Measurements from ENCODE around the gene DIPK1A.
A peak's percentile ranks its signal among the peaks of the same experiment; 100 is the strongest.

DIPK1A gene

DNA sequence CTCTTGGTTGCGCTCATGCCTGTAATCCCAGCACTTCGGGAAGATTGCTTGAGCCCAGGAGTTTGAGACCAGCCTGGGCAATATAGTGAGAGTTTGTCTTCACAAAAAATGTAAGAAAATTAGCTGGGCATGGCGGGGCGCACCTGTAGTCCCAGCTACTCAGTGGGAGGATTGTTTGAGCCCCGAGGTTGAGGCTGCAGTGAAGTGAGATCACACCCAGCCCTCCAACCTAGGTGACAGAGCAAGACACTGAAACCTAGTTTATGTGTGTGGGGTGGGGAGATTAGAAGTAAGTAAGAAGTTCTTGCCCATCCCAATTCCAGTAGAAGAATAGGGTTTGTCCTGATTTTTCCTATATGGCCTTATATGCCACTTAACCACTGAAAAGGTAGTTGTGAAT lies 127.4 kb downstream of the DIPK1A start:
- DNase-seq = peak; percentile 36

DNA sequence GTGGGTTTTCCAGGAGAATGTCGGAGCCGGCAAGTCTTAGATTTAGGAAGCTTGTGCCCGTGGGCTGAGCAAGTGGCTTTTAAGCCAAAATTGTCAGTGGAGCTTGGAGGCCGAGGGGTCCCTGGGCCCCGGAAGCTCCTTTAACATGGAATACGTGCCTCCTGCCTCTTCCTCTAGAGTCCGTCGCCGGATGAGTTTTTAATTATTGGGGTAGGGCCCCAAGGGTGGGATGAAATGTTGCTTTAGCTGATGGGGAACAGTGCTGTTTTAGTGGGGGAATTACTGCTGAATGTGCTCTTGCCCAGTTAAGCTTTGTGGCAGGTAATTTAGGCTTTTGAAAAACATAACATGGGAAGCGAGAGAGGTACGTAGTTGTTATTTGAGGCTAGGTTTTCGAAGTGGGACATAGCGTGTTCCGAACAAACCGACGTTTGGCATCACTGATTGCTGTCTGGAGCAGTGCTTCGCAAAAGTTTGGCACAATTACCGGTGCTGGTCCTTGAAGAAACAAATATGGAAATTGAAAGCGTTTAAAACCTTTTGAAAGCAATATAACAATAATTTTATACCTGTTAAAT lies 128.6 kb downstream of the DIPK1A start:
- DNase-seq = peak; percentile 15

DNA sequence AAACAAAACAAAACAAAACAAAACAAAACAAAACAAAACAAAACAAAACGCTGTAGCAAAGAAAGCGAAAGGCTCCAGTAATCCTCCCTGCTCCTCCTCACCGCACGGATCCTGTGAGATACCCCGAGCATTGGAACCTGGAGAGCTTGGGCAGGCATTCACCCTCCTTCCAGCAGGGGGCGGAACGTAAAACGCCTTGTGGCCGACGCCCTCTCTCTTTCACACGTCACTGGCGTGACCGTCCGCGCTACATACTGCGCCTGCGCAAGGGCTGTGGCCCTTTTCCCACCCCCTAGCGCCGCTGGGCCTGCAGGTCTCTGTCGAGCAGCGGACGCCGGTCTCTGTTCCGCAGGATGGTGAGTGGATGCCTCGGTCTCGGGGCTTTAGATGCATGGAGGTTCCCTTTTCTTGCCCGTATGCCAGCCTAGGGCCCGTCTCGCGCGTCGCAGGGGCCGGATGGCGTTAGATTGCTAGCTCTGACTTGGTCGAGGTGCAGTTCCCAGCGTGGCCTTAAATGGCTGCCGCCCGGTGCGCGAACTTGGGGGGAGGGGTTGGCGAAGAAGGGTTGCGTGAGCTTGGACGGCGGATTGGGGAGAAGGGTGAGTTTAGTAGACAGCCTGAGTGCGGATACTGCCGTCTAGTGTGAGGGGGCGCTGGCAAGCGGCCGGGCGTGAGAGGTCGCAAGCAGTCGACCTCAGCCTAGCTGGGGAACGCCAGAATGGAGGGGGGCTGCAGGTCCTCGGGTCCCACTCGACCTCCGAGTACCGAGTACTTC lies 129.3 kb downstream of the DIPK1A start, which contains the start of gene RPL5:
TSS of gene RPL5 (plus strand) at position 279 of the 775 bp plus-strand sequence. CDS start at position 354, 75 bp downstream.
- peak; percentile 98 for DNase-seq

DNA sequence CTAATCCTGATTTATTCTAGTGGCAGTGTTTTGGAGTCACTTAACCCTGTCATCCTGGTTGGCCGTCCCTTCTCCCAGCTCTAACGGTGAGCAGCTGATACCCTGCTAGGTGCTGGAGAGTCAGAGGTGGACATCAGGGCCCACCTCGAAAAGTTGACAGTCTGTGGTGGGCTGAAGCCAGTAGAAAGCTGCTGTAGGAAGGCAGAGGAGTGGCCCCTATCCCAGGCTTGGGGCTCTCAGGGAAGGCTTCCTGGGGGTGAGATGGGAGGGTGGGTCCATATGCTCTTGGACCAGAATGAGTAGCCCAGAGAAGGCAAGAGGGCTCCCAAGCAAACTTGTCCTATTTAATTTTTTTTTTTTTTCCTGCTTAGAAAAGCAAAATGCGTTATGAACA lies 129.9 kb downstream of the DIPK1A start:
- DNase-seq = no peak

DNA sequence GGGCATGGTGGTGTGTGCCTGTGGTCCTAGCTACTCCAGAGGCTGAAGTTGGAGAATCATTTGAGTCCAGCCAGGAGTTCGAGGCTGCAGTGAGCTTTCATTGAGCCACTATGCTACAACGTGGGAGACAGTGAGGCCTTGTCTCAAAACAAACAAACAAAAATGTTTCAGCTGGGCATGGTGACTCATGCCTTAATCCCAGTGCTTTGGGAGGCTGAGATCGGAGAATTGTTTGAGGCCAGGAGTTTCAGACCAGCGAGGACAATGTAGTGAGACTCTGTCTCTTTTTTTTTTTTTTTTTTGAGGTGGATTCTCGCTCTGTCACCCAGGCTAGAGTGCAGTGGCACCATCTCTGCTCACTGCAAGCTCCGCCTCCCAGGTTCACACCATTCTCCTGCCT lies 134.5 kb downstream of the DIPK1A start:
- no peak for DNase-seq

DNA sequence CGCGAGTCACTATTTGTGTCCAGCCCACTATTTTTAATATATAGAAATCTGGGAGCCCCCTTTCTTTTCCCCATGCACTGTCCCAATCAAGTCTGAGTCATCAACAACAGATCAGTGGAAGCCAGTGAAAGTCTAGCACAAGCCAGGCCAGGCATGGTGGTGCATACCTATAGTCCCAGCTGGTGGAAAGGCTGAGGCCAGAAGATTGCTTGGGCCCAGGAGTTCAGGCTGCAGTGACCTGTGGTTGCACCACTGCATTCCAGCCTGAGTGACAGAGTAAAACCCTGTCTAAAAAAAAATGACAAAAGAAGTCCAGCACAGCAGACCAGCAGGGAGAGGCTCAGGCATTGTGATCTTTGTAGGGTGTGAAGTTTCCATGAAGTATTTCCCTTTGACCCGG lies 138.4 kb downstream of the DIPK1A start:
- DNase-seq = no peak

DNA sequence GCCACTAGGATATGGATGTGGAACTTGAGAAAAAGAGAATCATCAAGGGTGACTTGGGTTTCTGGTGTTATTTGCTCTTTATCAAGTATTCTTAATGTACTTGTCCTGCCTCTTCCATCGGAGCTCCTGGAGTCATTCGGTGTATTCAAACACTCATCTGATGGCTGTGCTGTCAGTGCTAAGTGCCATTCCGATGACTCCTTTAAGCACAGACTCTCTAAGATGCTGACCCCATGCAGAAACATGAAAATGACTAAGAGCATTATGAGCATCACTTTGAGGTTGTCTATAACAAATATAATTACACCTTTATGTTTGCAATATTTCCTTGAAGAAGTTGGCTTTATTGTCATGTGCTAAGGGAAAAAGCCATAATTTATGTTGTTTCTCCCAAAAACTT lies 140.7 kb downstream of the DIPK1A start:
- no peak for DNase-seq

DNA sequence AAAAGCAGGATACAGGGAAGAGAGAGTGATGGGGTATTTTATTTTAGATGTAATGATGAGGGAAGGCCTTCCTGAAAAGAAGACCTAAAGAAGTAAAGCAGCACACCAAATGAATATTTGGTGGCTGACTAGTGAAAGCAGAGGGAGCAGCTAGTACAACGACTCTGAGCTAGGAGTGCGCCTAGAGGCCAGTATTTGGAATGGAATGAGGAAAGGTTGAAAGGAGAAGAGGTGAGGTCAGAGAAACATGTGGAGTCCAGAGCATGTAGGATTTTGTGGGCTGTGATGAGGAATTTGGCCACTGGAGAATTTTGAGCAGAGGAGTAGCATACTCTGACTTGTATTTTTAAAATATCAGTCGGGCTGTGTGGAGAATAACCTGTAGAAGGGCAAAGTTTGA lies 141.2 kb downstream of the DIPK1A start:
- DNase-seq = no peak

DNA sequence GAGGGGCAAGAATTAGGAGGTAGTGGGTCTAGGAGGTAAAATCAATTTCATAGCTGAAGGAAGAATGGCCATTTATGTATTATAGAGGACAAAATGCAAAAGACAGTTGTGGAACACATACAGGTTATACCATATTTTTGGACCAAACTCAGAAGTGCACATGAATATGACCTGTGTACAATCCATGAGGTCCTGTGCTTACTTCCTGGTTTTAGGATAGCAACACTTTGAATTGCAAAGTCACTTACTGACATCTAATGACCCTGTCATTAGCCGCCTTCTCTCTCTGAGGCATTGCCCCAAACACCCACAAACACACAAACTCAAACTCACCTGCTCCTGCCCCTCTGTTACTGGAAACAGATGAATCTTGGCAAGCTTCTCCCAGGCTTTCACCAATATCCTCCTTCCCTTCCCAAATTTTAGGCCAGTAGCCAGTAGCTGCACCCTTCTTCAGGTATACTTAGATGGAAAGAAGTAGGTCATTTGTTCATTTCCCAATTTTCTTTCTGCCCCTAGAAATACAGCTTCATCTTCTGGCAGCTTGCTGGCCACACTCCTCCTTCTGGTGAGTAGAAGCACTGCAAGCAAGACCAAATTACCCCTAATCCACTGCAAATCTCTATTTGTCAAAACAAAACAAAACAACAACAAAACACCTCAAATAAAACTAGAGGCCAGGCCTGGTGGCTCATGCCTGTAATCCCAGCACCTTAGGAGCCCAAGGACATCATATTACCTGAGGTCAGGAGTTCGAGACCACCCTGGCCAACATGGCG lies 143.1 kb downstream of the DIPK1A start:
- no peak for DNase-seq

DNA sequence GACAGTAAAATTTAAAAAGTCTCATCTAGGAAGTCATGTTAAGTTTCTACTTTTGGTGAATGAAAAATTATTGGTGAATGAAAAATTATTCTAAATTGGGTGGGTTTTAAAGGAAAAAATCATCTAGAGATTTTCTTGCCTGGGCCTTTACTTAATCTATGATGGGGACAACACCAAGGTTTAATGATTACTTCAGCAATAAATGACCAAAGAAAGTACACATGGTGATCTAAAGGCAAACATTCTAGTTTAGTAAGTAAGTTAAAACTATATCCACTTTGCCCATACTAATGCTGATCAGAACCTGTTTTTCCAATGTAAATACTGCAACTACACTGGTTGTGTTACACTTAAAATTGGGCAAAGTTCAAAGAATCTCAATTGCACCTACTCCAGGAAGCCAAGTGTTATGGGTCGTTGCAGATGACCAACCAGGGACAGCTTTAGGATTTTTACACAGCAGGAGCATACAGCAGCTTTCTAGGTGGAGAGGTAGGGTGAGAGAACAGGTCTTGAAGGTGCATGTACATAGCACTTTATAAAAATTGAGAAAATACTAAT lies 144.0 kb downstream of the DIPK1A start:
- DNase-seq = no peak

DNA sequence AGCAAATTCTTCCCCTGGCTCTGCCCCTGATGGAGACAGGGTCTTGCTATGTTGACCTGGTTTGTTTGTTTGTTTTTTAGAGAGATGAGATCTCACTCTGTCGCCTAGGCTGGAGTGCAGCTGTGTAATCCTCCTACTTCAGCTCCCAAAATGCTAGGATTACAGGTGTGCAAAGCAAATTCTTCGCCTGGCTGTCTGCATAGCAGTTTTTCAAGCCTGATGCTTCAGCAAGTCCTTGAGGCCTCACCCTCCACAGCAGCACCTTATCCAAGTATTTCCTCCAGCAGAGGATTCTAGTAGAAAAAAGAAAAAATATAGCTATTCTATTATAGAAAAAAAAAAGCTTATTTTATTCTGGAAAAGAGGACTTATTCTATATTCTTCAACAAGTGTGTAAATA lies 144.5 kb downstream of the DIPK1A start:
- no peak for DNase-seq

DNA sequence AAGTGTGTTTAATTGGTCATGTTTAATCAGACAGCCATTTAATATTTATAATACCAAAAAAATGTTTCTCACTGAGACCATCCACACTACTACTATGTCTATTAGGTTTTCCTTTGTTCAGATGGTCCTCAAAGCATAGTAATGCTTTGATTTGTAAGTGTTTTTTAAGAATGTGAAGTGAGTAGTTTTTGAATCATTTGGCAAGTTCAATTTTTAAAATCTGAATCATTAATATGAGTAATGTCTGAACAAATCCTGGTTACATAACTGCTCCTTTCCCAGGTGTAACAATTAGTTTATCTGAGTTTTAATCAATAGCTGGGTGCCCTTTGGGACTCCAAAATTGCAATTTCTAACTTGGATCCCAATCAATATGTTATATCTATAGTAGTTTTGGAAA lies 152.9 kb downstream of the DIPK1A start:
- no peak for DNase-seq

DNA sequence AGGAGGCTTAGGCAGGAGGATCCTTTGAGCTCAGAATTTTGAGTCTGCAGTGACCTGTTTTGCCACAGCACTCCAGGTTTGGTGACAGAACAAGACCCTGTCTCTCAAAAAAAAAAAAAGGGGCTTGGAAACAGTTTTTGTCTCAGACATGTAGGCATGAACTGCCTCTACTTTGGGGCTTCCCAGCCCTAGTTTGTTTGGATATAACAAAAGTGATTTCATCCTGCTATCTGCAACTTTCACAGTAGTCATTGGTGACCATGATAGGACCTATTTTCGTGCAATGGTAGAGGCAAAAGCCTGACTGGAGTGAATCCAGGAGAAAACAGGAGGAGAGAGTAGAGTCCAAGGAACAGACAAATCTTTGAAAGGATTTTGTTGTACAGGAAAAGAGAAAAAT lies 156.0 kb downstream of the DIPK1A start:
- DNase-seq = no peak

DNA sequence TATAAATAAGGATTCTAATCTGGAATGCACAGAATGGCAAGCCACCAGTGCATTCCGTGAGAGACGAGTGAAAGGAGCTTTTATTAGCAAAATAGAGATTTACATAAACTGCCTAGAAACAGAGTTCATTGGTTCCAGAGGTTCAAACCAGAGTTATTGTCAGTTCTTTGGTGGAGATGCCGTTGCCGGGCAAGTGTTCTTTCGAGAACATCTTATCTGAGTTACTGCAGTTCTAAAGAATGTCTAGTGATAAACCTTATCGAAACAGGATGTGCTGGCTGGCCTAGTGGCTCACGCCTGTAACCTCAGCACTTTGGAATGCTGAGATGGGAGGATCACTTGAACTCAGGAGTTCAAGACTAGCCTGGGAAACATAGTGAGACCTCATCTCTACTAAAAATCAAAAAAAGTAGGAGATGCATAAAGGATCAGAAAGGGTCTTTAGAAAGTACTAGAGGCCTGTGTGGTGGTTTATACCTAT lies 156.5 kb downstream of the DIPK1A start:
- DNase-seq = peak; percentile 11

DNA sequence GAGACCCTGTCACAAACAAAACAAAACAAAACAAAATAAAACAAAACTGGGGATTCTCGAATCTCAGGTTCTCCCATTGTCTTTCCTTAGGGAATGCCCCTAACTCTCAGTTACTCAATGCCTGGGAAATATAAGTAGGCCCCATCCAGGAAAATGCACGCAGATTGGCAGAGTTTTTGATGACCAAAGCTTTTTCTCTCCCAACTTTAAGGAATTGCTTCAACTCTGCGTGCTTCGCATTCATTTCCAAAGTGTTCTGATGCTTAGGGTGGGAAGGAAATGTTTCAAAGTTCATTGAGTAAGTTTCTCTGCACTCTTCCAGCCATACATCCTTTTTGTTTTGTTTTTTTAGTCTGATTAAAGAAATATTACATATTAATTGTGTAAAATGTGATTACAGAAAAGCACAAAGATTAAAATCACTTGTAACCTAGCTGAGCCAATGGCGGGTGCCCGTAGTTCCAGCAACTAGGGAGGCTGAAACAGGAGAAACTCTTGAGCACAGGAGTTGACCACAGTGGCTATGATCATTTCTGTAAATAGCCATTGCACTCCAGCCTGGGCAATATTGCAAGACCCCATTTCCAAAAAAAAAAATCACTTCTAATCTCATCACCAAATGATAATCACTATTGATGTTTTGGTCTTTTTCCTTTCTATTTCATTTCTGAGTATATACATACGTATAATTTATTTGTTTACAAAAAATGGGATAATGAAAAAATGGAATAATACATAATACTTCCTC lies 157.9 kb downstream of the DIPK1A start:
- no peak for DNase-seq

DNA sequence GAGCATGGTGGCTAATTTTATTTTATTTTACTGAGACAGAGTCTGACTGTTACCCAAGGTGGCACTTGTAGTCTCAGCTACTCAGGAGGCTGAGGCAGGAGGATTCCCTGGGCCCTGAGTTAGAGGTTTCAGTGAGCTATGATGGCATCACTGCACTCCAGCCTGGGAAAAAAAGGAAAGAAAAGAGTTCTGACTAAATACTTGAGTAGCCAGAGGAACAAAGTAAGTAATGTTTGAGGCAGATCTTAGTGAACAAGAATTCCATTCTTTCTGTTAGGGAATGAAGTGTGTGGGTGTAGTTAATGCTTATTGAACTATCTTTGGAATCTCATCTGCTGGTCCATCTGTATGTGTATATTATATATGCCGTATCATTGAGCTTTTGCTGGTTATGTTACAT lies 163.3 kb downstream of the DIPK1A start:
- no peak for DNase-seq

DNA sequence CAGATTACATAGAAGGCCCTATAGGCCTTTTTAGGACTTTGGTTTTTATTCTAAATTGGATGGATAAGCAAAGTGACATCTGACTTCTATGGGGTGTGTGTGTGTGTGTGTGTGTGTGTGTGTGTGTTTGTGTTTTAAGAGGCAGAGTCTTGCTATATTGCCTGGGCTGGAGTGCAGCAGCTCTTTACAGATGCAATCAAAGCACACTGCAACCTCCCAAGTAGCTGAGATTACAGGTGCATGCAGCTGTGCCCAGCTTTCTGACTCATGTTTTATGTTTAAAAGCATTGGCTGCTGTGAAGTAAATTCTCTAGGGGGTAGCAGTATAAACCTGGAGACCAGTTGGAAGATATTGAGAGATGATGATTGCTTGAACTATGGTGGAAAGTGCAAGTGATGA lies 164.0 kb downstream of the DIPK1A start:
- DNase-seq = no peak

DNA sequence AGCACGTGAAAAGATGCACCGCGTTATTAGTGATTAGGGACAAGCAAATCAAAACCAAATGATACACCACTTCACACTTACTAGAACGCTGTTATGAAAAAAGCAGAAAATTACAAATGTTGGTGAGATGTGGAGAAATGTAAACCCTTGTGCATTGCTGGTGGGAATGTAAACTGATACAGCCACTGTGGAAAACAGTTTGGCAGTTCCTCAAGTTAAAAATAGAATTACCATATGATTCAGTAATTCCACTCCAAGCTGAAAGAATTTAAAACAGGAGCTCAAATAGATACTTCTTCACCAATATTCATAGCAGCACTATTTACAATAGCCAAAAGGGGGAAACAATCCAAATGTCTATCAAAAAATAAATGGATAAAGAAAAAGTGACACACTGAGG lies 166.1 kb downstream of the DIPK1A start:
- DNase-seq = no peak

DNA sequence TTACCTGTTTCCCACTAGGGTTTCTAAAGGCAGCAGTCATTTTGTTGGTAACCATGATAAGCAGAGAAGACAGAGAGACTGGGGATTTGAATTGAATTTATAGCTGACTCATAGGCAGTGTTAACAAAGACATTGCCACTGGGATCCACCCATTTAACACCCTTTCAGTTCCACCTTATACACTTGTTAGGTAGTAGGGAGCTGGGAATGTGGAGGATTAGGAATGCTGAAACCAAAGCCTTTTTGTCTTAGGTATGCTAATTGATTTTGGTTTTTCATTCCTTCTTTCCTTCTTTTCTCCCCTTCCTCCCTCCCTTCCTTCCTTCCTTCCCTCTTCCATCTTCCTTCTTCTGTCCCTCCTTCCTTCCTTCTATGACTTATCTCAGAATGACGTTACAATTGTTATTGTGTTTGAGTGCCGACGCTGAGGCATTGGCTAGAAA lies 168.9 kb downstream of the DIPK1A start:
- DNase-seq = no peak
